Uterus (tissue), 2 donors: Measurements from ENCODE around the gene GALNT6.

Source experiments
- CTCF ChIP-seq, 4 experiments: fragments of 200-600 bp in 2 of 4; fragments of 450-650 bp in 2 of 4; sonication (generic) in 2 of 4; IDR thresholded peaks; one replicate each; pipeline ENCODE4 v1.5.1; 2016 to 2019; ENCODE audit warnings: antibody characterized with exemption in 4 of 4, mild to moderate bottlenecking in 2 of 4, moderate library complexity in 1 of 4
- POLR2A ChIP-seq, 2 donors: fragments of 450-650 bp; IDR thresholded peaks; one replicate each; pipeline ENCODE4 v1.6.1; 2016; ENCODE audit warnings: antibody characterized with exemption in 2 of 2, mild to moderate bottlenecking in 1 of 2, moderate library complexity in 1 of 2

- TF ChIP-seq POLR2A (IDR thresholded peaks at IDR 0.05) = no peak
- TF ChIP-seq CTCF (IDR thresholded peaks at IDR 0.05) = no peak
Measured at GRCh38 chr12:51307655-51308593, 83.3 kb downstream of the GALNT6 start.
